Kidney (tissue), 14 donors: Measurements from ENCODE around the gene RIMBP2. TPM values are rescaled to one million over a fixed set of nuclear protein-coding genes. Genes with fewer than 3 reads are reported as not detected.

Source experiments
- DNase-seq, 5 donors: peaks; one replicate each; pipeline ENCODE4 v3.0.0-alpha.2; 2013 to 2020
- FAIRE-seq: peaks from 2 replicates; lab custom pipeline; 2012; peaks lifted over from hg19 to GRCh38; lab: Jason Lieb, UNC
- H3K27ac ChIP-seq, 2 donors: one replicate each; pipeline ENCODE4 v1.7.0; 2013; ENCODE audit warnings: low read depth in 2 of 2, low read length in 2 of 2, inconsistent platforms in 1 of 2
- H3K27me3 ChIP-seq: one replicate; pipeline ENCODE4 v1.7.1; 2013; ENCODE audit warnings: low read length, inconsistent platforms; ENCODE audit not compliant: control insufficient read depth, insufficient read depth
- H3K36me3 ChIP-seq, 3 donors: one replicate each; pipeline versions ENCODE4 v1.7.0 to v1.7.1; 2013; ENCODE audit warnings: low read length in 3 of 3, control low read depth in 1 of 3, inconsistent platforms in 1 of 3; ENCODE audit not compliant: insufficient read depth in 3 of 3, control insufficient read depth in 2 of 3
- H3K4me1 ChIP-seq, 3 donors: one replicate each; pipeline versions ENCODE4 v1.7.0 to v1.7.1; 2013; ENCODE audit warnings: low read length in 3 of 3, inconsistent platforms in 1 of 3, low read depth in 1 of 3; ENCODE audit not compliant: control insufficient read depth in 2 of 3, insufficient read depth in 2 of 3
- H3K4me3 ChIP-seq, 3 donors: one replicate each; pipeline versions ENCODE4 v1.7.0 to v1.8.1; 2013; ENCODE audit warnings: low read length in 3 of 3, control low read depth in 1 of 3, inconsistent platforms in 1 of 3
- H3K9ac ChIP-seq, 3 donors: one replicate each; pipeline versions ENCODE4 v1.7.0 to v1.7.1; 2013; ENCODE audit warnings: low read length in 3 of 3, control low read depth in 1 of 3, inconsistent platforms in 1 of 3
- H3K9me3 ChIP-seq, 3 donors: one replicate each; pipeline versions ENCODE4 v1.7.0 to v1.7.1; 2013; ENCODE audit warnings: low read length in 3 of 3, control low read depth in 1 of 3, inconsistent platforms in 1 of 3; ENCODE audit not compliant: control insufficient read depth in 2 of 3, insufficient read depth in 1 of 3
- CTCF ChIP-seq: IDR thresholded peaks from 3 replicates; pipeline ENCODE4 v1.5.1; 2012; ENCODE audit warnings: mild to moderate bottlenecking, moderate library complexity, borderline replicate concordance; ENCODE audit not compliant: insufficient read depth; ENCODE audit errors: extremely low read depth
- intact Hi-C: fragments of 100-400 bp; cut with DNase I; formaldehyde crosslinking; loops from one replicate; pipeline ENCODE4 v1.11.1; 2022
- polyA plus RNA-seq: library from polyadenylated mRNA; stranded (reverse); fragments of 350-450 nt; fragmentation: Illumina TruSeq; extraction: RNeasy Lipid Tissue Mini Kit (QIAGEN cat#74804); gene quantifications from one replicate; pipeline ENCODE4 v1.2.3, GENCODE V29; 2014; ENCODE audit warnings: low read depth, low replicate concordance; ENCODE audit not compliant: insufficient read depth
- total RNA-seq: library from RNA; stranded (reverse); fragmentation: NEBNext Ultra II Directional; extraction: Animal tissue kit (Norgen Biotek cat#: 25700); gene quantifications from one replicate; pipeline ENCODE4 v1.2.1, GENCODE V29; 2021
- donor health status: control.
- donor health status: control.
- donor health status: control.
- donor health status: control.
- donor health status: control.
- donor health status: DM: yes; HTN: yes; CAD: no.
- donor health status: Normal renal cell carcinoma (clear cell type).

RIMBP2 gene
- total and polyA plus RNA-seq, 2 donors from 2014 or later, result 2.8 to 51.7 TPM

- Histone ChIP-seq H3K36me3 (no peaks in the 10 kb centered on the region), H3K9ac (no peak overlapping the region), H3K4me1 (no peaks in the 10 kb centered on the region), H3K27ac (no peak overlapping the region), H3K9me3 (peaks cover 0 to 7% (median 0%) of the 10 kb centered on the region in 3 donors), H3K4me3 (no peak overlapping the region), H3K27me3 (no peaks in the 10 kb centered on the region)
- DNase-seq (no peak), FAIRE-seq (no peak)
- intact Hi-C loops, result no loop called here
- no peak for TF ChIP-seq CTCF
These were observed 123.0 kb downstream of the RIMBP2 start for GRCh38 chr12:130593056-130593455.

- no peak overlapping the region for H3K27ac ChIP-seq
- no peaks in the 10 kb centered on the region for H3K4me1 ChIP-seq
- H3K9me3 ChIP-seq, result peaks cover 0 to 3% (median 0%) of the 10 kb centered on the region in 3 donors
- TF ChIP-seq CTCF, result no peak
- H3K4me3 ChIP-seq, result no peak overlapping the region
- DNase-seq (no peak), FAIRE-seq (no peak)
- H3K36me3 ChIP-seq, result no peaks in the 10 kb centered on the region
- H3K27me3 ChIP-seq, result no peaks in the 10 kb centered on the region
- H3K9ac ChIP-seq, result no peak overlapping the region
- intact Hi-C loops, result no loop called here
These were observed 123.5 kb downstream of the RIMBP2 start for GRCh38 chr12:130592641-130593040.

- H3K9ac ChIP-seq, result no peak overlapping the region
- no peaks in the 10 kb centered on the region for H3K9me3 ChIP-seq
- no peaks in the 10 kb centered on the region for H3K36me3 ChIP-seq
- TF ChIP-seq CTCF, result no peak
- DNase-seq (no peak), FAIRE-seq (no peak)
- H3K4me3 ChIP-seq, result no peak overlapping the region
- no peak overlapping the region for H3K27ac ChIP-seq
- intact Hi-C loops, result no loop called here
- no peaks in the 10 kb centered on the region for H3K27me3 ChIP-seq
- no peaks in the 10 kb centered on the region for H3K4me1 ChIP-seq
These were observed 124.4 kb downstream of the RIMBP2 start for GRCh38 chr12:130591736-130592135.

GRCh38 chr12:130590685-130591084, 125.4 kb downstream of the RIMBP2 start:
- Histone ChIP-seq H3K4me1 (no peaks in the 10 kb centered on the region), H3K27ac (no peak overlapping the region), H3K4me3 (no peak overlapping the region), H3K27me3 (no peaks in the 10 kb centered on the region), H3K9me3 (no peaks in the 10 kb centered on the region), H3K9ac (no peak overlapping the region), H3K36me3 (no peaks in the 10 kb centered on the region)
- TF ChIP-seq CTCF, result no peak
- FAIRE-seq (no peak), DNase-seq (no peak)
- intact Hi-C loops, result no loop called here
